ENCODE measurements around the gene CASKIN1.
A peak's percentile ranks its signal among the peaks of the same experiment; 100 is the strongest.

Gene CASKIN1

GRCh38 chr16:2174396-2175131 lies 21.8 kb downstream of the CASKIN1 start:
- DNase-seq (ENCODE audit: low read depth), result no peak

GRCh38 chr16:2173916-2174315 lies 22.5 kb downstream of the CASKIN1 start:
- no peak for DNase-seq (ENCODE audit: low read depth)

- no peak for DNase-seq (ENCODE audit: low read depth)
Measured at GRCh38 chr16:2173366-2173765, 23.0 kb downstream of the CASKIN1 start.

- no peak for DNase-seq (ENCODE audit: low read depth)
Measured at GRCh38 chr16:2172688-2173335, 23.6 kb downstream of the CASKIN1 start.

- no peak for DNase-seq (ENCODE audit: low read depth)
Measured at GRCh38 chr16:2171601-2172178, 24.7 kb downstream of the CASKIN1 start.

- no peak for DNase-seq (ENCODE audit: low read depth)
Measured at GRCh38 chr16:2170587-2171435, 25.6 kb downstream of the CASKIN1 start.

GRCh38 chr16:2170080-2170479 lies 26.3 kb downstream of the CASKIN1 start:
- no peak for DNase-seq (ENCODE audit: low read depth)

- no peak for DNase-seq (ENCODE audit: low read depth)
Measured at GRCh38 chr16:2167068-2167638, 29.3 kb downstream of the CASKIN1 start.

- no peak for DNase-seq (ENCODE audit: low read depth)
Measured at GRCh38 chr16:2166263-2167067, 29.9 kb downstream of the CASKIN1 start.

- DNase-seq (ENCODE audit: low read depth), result no peak
Measured at GRCh38 chr16:2165861-2166260, 30.5 kb downstream of the CASKIN1 start.

GRCh38 chr16:2163211-2163881 lies 33.1 kb downstream of the CASKIN1 start:
- no peak for DNase-seq (ENCODE audit: low read depth)

- no peak for DNase-seq (ENCODE audit: low read depth)
Measured at GRCh38 chr16:2162676-2163118, 33.7 kb downstream of the CASKIN1 start.

- DNase-seq (ENCODE audit: low read depth), result no peak
Measured at GRCh38 chr16:2161911-2162310, 34.5 kb downstream of the CASKIN1 start.

GRCh38 chr16:2160915-2161551 lies 35.4 kb downstream of the CASKIN1 start:
- DNase-seq (ENCODE audit: low read depth), result no peak

GRCh38 chr16:2159175-2159838 lies 37.1 kb downstream of the CASKIN1 start:
- peak; percentile 77 for DNase-seq (ENCODE audit: low read depth)

GRCh38 chr16:2158262-2158638 lies 38.2 kb downstream of the CASKIN1 start:
- no peak for DNase-seq (ENCODE audit: low read depth)

GRCh38 chr16:2157480-2158261 lies 38.7 kb downstream of the CASKIN1 start:
- no peak for DNase-seq (ENCODE audit: low read depth)

GRCh38 chr16:2156849-2157224 lies 39.6 kb downstream of the CASKIN1 start:
- no peak for DNase-seq (ENCODE audit: low read depth)

Measured in stromal cell of bone marrow (primary cell).